Measurements from ENCODE around the gene YTHDC1. TPM values are rescaled to one million over a fixed set of nuclear protein-coding genes. Genes with fewer than 3 reads are reported as not detected.

YTHDC1 gene
- total RNA-seq, 4 donors from 2014 or later = 28.0 to 73.1 (median 34.9) TPM

- H3K4me3 ChIP-seq = no peak overlapping the region
- no peak for TF ChIP-seq POLR2A (IDR thresholded peaks at IDR 0.05)
- no peak for TF ChIP-seq CTCF (IDR thresholded peaks at IDR 0.05 in 4 of 5, conservative IDR thresholded peaks at IDR 0.05 in 1 of 5)
- ATAC-seq (no peak), DNase-seq (no peak)
- in situ Hi-C loops (cut with MboI; ENCODE audit: low sequenced_read_pairs in 4 of 4) = loop anchor here in 2 of 4 donors (25.0 kb wide), 1 partner anchor 799 kb away; the partner anchor contains the start of gene CENPC (in 2 of the 2)
- H3K9me3 ChIP-seq = no peaks in the 10 kb centered on the region
- H3K27ac ChIP-seq = no peak overlapping the region
- no peaks in the 10 kb centered on the region for H3K27me3 ChIP-seq
- peaks cover 0 to 47% of the 10 kb centered on the region in 2 donors for H3K36me3 ChIP-seq
- intact Hi-C loops (cut with DNase I; ENCODE audit: low total_unique reads) = no loop called here
- H3K4me1 ChIP-seq = peaks cover 41 to 42% of the 10 kb centered on the region in 2 donors
These were observed 13.4 kb downstream of the YTHDC1 start for GRCh38 chr4:68336530-68336929.

GRCh38 chr4:68326141-68326540 is 23.7 kb downstream of the YTHDC1 start:
- H3K4me3 ChIP-seq = no peak overlapping the region
- TF ChIP-seq POLR2A (IDR thresholded peaks at IDR 0.05) (no peak), CTCF (IDR thresholded peaks at IDR 0.05 in 4 of 5, conservative IDR thresholded peaks at IDR 0.05 in 1 of 5) (no peak)
- H3K27ac ChIP-seq = no peak overlapping the region
- H3K27me3 ChIP-seq = no peaks in the 10 kb centered on the region
- peaks cover 0 to 84% of the 10 kb centered on the region in 2 donors for H3K36me3 ChIP-seq
- intact Hi-C loops (cut with DNase I; ENCODE audit: low total_unique reads) = no loop called here
- no peaks in the 10 kb centered on the region for H3K9me3 ChIP-seq
- ATAC-seq (no peak), DNase-seq (no peak)
- H3K4me1 ChIP-seq = no peaks in the 10 kb centered on the region
- in situ Hi-C loops (cut with MboI; ENCODE audit: low sequenced_read_pairs in 4 of 4) = loop anchor here in 2 of 4 donors (25.0 kb wide), 1 partner anchor 789 kb away; the partner anchor contains the start of gene CENPC (in 2 of the 2)

GRCh38 chr4:68324519-68325262 is 25.2 kb downstream of the YTHDC1 start:
- H3K4me1 ChIP-seq = no peaks in the 10 kb centered on the region
- H3K27me3 ChIP-seq = no peaks in the 10 kb centered on the region
- H3K27ac ChIP-seq = no peak overlapping the region
- H3K9me3 ChIP-seq = no peaks in the 10 kb centered on the region
- DNase-seq = no peak
- no peak overlapping the region for H3K4me3 ChIP-seq
- TF ChIP-seq POLR2A (IDR thresholded peaks at IDR 0.05) (no peak), CTCF (IDR thresholded peaks at IDR 0.05 in 4 of 5, conservative IDR thresholded peaks at IDR 0.05 in 1 of 5) (no peak)
- in situ Hi-C loops (cut with MboI; ENCODE audit: low sequenced_read_pairs in 4 of 4) = loop anchor here in 2 of 4 donors (25.0 kb wide), 1 partner anchor 787 kb away; the partner anchor contains the start of gene CENPC (in 2 of the 2)
- no peak for ATAC-seq
- peaks cover 0 to 77% of the 10 kb centered on the region in 2 donors for H3K36me3 ChIP-seq
- intact Hi-C loops (cut with DNase I; ENCODE audit: low total_unique reads) = no loop called here

- no peak overlapping the region for H3K4me3 ChIP-seq
- no peaks in the 10 kb centered on the region for H3K4me1 ChIP-seq
- intact Hi-C loops (cut with DNase I; ENCODE audit: low total_unique reads) = no loop called here
- no peaks in the 10 kb centered on the region for H3K27me3 ChIP-seq
- ATAC-seq (no peak), DNase-seq (no peak)
- TF ChIP-seq CTCF (IDR thresholded peaks at IDR 0.05 in 4 of 5, conservative IDR thresholded peaks at IDR 0.05 in 1 of 5) = no peak
- TF ChIP-seq POLR2A (IDR thresholded peaks at IDR 0.05) = no peak
- H3K36me3 ChIP-seq = peaks cover 0 to 94% of the 10 kb centered on the region in 2 donors
- H3K27ac ChIP-seq = no peak overlapping the region
- H3K9me3 ChIP-seq = no peaks in the 10 kb centered on the region
- in situ Hi-C loops (cut with MboI; ENCODE audit: low sequenced_read_pairs in 4 of 4) = no loop called here
These were observed 30.9 kb downstream of the YTHDC1 start for GRCh38 chr4:68319040-68319439.
